Erythroblast (primary cell): ENCODE measurements around the gene MPPED1.

ENCODE experiments used
- GATA1 ChIP-seq: IDR thresholded peaks from 2 replicates; pipeline ENCODE4 v1.6.1; 2011; ENCODE audit warnings: low read depth, mild to moderate bottlenecking, control low read depth, low read length, moderate library complexity
- POLR2A ChIP-seq: IDR thresholded peaks from 2 replicates; pipeline ENCODE4 v1.6.1; 2011; ENCODE audit warnings: mild to moderate bottlenecking, low read length

GRCh38 chr22:43389227-43389836, 22.5 kb upstream of the MPPED1 start:
- no peak for TF ChIP-seq POLR2A
- TF ChIP-seq GATA1 = no peak
